ENCODE data around the gene PKIG.

PKIG gene

DNA sequence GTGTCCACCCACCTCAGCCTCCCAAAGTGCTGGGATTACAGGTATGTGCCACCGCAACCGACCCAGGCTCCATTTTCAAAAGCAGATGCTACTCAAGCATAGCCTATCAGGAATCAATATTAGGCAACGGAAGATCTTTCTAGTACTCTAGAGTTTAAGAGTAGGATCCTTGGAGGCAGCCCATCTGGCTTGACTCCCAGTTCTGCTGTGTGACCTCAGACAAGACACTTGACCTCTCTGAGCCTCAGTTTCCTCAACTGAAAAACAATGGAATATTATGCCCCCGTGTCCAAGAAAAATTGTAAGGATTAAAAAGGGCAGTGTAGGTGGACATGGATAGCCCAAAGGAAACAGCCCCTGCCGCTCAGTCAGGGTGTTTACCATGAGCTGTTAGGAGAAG, 54.7 kb downstream of the PKIG start:
- H3K4me3 ChIP-seq (ENCODE audit: low read length in 2 of 2) = no peak overlapping the region
- H3K79me1 ChIP-seq (ENCODE audit: low read depth, low read length) = no peaks in the 10 kb centered on the region
- no peak overlapping the region for H2AK5ac ChIP-seq (ENCODE audit: low read depth, low read length)
- no peak overlapping the region for H2BK5ac ChIP-seq (ENCODE audit: low read length)
- no peak overlapping the region for H2BK15ac ChIP-seq (ENCODE audit: low read length)
- H3K14ac ChIP-seq (ENCODE audit: low read length) = no peak overlapping the region
- H2BK120ac ChIP-seq (ENCODE audit: low read depth, low read length) = no peak overlapping the region
- H3K36me3 ChIP-seq (replicated peaks in 1 of 2; ENCODE audit: control insufficient read depth in 2 of 2, insufficient read depth in 2 of 2, low read length in 2 of 2) = peaks cover 12 to 41% of the 10 kb centered on the region in 2 donors
- H3K27ac ChIP-seq (replicated peaks; ENCODE audit: low read length) = no peak overlapping the region
- H4K91ac ChIP-seq (ENCODE audit: low read depth, low read length, poor library complexity) = no peak overlapping the region
- H3K9me3 ChIP-seq (replicated peaks in 1 of 2; ENCODE audit: control insufficient read depth in 2 of 2, insufficient read depth in 1 of 2, low read depth in 1 of 2, low read length in 2 of 2) = peaks cover 3 to 9% of the 10 kb centered on the region in 2 donors
- H4K8ac ChIP-seq (ENCODE audit: low read depth, low read length) = no peak overlapping the region
- H3K18ac ChIP-seq (ENCODE audit: low read length) = no peak overlapping the region
- no CpG with 5 or more reads among the region's 5 CpGs for WGBS, 2 donors (ENCODE audit: extremely low coverage in 2 of 2, insufficient read length in 2 of 2, insufficient replicate concordance in 1 of 2)
- H3K23ac ChIP-seq (ENCODE audit: low read depth, low read length, poor library complexity) = no peak overlapping the region
- DNase-seq (ENCODE audit: low spot score) = no peak
- H3K4ac ChIP-seq (ENCODE audit: low read length) = no peak overlapping the region
- peaks cover under 1 to 3% of the 10 kb centered on the region in 2 donors for H3K4me1 ChIP-seq (ENCODE audit: control insufficient read depth in 2 of 2, insufficient read depth in 1 of 2, low read depth in 1 of 2, low read length in 2 of 2)
- H3K9ac ChIP-seq (ENCODE audit: low read depth, low read length, poor library complexity) = no peak overlapping the region
- no peak overlapping the region for H2AFZ ChIP-seq (ENCODE audit: low read length)
- H2BK12ac ChIP-seq (ENCODE audit: low read length) = no peak overlapping the region
- H3K4me2 ChIP-seq (ENCODE audit: insufficient read depth, low read length, poor library complexity, severe bottlenecking) = no peak overlapping the region
- no peaks in the 10 kb centered on the region for H3K27me3 ChIP-seq (ENCODE audit: control insufficient read depth in 3 of 3, insufficient read depth in 3 of 3, low read depth in 1 of 3, low read length in 3 of 3)

DNA sequence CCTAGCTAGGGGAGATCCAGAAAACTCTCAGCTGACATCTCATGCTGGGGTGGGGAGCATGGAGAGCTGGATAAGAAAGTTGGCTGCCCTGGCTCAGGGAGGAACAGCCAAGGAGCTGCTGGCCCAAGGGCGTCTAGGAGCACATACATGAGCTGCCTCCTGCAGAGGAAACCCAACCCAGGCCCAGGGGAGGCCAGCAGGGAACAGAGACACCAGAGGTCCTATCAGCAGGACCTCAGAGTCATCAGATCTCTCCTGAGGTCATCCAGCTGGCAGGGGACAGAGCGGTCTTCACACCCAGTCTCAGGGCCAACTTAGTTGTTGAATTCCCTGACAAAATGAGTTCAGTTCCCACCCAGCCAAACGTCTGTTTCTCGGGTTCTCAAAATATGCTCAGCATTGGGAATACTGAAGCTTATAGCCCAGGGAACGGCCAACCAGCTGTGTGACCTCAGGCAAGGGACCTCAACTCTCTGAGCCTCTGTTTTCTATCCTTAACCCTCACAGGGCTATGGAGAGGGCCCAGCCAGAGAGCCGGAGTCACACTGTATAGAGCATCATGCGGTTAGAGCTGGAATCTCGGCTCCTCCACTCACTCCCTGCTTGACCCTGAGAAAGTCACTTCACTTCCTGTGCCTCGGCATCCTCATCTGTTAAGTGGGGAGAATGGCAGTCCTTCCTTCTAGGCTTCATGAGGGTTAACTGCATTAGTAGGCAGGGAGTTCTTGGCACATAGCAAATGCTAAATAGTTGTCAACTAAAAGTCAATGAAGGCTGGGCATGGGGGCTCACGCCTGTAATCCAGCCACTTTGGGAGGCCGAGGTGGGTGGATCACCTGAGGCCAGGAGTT, 55.4 kb downstream of the PKIG start:
- H3K9ac ChIP-seq (ENCODE audit: low read depth, low read length, poor library complexity) = no peak overlapping the region
- H2BK5ac ChIP-seq (ENCODE audit: low read length) = no peak overlapping the region
- no peak overlapping the region for H3K4me2 ChIP-seq (ENCODE audit: insufficient read depth, low read length, poor library complexity, severe bottlenecking)
- no CpG with 5 or more reads among the region's 11 CpGs for WGBS, 2 donors (ENCODE audit: extremely low coverage in 2 of 2, insufficient read length in 2 of 2, insufficient replicate concordance in 1 of 2)
- no peak overlapping the region for H4K8ac ChIP-seq (ENCODE audit: low read depth, low read length)
- no peak overlapping the region for H3K27ac ChIP-seq (replicated peaks; ENCODE audit: low read length)
- peaks cover 12 to 41% of the 10 kb centered on the region in 2 donors for H3K36me3 ChIP-seq (replicated peaks in 1 of 2; ENCODE audit: control insufficient read depth in 2 of 2, insufficient read depth in 2 of 2, low read length in 2 of 2)
- no peak overlapping the region for H3K23ac ChIP-seq (ENCODE audit: low read depth, low read length, poor library complexity)
- no peaks in the 10 kb centered on the region for H3K79me1 ChIP-seq (ENCODE audit: low read depth, low read length)
- H3K27me3 ChIP-seq (ENCODE audit: control insufficient read depth in 3 of 3, insufficient read depth in 3 of 3, low read depth in 1 of 3, low read length in 3 of 3) = no peaks in the 10 kb centered on the region
- H3K14ac ChIP-seq (ENCODE audit: low read length) = no peak overlapping the region
- H2AK5ac ChIP-seq (ENCODE audit: low read depth, low read length) = no peak overlapping the region
- DNase-seq (ENCODE audit: low spot score) = no peak
- H3K4ac ChIP-seq (ENCODE audit: low read length) = no peak overlapping the region
- no peak overlapping the region for H3K18ac ChIP-seq (ENCODE audit: low read length)
- no peak overlapping the region for H2BK15ac ChIP-seq (ENCODE audit: low read length)
- no peak overlapping the region for H2AFZ ChIP-seq (ENCODE audit: low read length)
- H3K4me1 ChIP-seq (ENCODE audit: control insufficient read depth in 2 of 2, insufficient read depth in 1 of 2, low read depth in 1 of 2, low read length in 2 of 2) = peaks cover 8 to 10% of the 10 kb centered on the region in 2 donors
- no peak overlapping the region for H4K91ac ChIP-seq (ENCODE audit: low read depth, low read length, poor library complexity)
- H3K4me3 ChIP-seq (ENCODE audit: low read length in 2 of 2) = no peak overlapping the region
- peaks cover 3 to 9% of the 10 kb centered on the region in 2 donors for H3K9me3 ChIP-seq (replicated peaks in 1 of 2; ENCODE audit: control insufficient read depth in 2 of 2, insufficient read depth in 1 of 2, low read depth in 1 of 2, low read length in 2 of 2)
- H2BK12ac ChIP-seq (ENCODE audit: low read length) = no peak overlapping the region
- no peak overlapping the region for H2BK120ac ChIP-seq (ENCODE audit: low read depth, low read length)

DNA sequence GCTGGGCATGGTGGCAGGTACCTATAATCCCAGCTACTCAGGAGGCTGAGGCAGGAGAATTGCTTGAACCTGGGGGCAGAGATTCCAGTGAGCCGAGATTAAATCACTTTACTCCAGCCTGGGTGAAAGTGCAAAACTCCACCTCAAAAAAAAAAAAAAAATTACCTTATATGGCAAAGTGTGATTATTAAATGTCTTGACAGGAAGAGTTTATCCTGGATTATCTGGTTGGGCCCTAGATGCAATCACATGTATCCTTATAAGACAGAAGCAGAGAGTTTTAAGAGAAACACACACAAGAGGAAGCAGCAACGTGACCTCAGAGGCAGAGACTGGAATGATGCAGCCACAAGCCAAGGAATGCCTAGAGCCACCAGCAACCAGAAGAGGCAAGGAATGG, 58.1 kb downstream of the PKIG start:
- no peak overlapping the region for H2AFZ ChIP-seq (ENCODE audit: low read length)

DNA sequence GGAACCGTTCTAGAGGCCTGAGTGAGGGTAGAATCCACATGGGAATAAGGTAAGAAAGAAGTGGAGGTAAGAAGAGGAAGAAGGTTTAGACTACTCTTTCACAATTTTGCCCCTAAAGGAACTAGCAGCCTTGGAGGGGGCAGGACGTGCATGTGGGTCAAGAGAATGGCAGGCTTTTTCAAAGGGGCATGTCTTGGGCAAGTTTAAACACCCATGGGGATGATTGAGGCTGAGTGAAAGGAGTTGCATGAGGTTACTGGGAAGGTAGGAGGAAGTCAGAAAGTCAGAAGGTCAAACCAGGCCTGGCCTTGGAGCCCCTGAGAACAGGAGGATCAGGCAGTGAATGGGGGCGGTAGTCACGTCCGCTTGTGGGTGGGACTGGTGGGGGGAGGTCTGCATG, 58.9 kb downstream of the PKIG start:
- Histone ChIP-seq H3K27ac (replicated peaks; ENCODE audit: low read length) (no peak overlapping the region), H2BK5ac (ENCODE audit: low read length) (no peak overlapping the region), H2BK12ac (ENCODE audit: low read length) (no peak overlapping the region), H3K36me3 (replicated peaks in 1 of 2; ENCODE audit: control insufficient read depth in 2 of 2, insufficient read depth in 2 of 2, low read length in 2 of 2) (peaks cover 0 to 12% of the 10 kb centered on the region in 2 donors), H3K79me1 (ENCODE audit: low read depth, low read length) (peaks cover 4% of the 10 kb centered on the region), H4K91ac (ENCODE audit: low read depth, low read length, poor library complexity) (no peak overlapping the region), H2AK5ac (ENCODE audit: low read depth, low read length) (peak overlapping the region; percentile 12), H3K4me2 (ENCODE audit: insufficient read depth, low read length, poor library complexity, severe bottlenecking) (no peak overlapping the region), H4K8ac (ENCODE audit: low read depth, low read length) (no peak overlapping the region), H3K27me3 (ENCODE audit: control insufficient read depth in 3 of 3, insufficient read depth in 3 of 3, low read depth in 1 of 3, low read length in 3 of 3) (no peaks in the 10 kb centered on the region), H2BK15ac (ENCODE audit: low read length) (no peak overlapping the region), H2AFZ (ENCODE audit: low read length) (no peak overlapping the region), H3K4me3 (ENCODE audit: low read length in 2 of 2) (no peak overlapping the region), H3K4me1 (ENCODE audit: control insufficient read depth in 2 of 2, insufficient read depth in 1 of 2, low read depth in 1 of 2, low read length in 2 of 2) (peaks cover 30 to 33% of the 10 kb centered on the region in 2 donors), H2BK120ac (ENCODE audit: low read depth, low read length) (no peak overlapping the region), H3K9ac (ENCODE audit: low read depth, low read length, poor library complexity) (no peak overlapping the region), H3K18ac (ENCODE audit: low read length) (no peak overlapping the region), H3K4ac (ENCODE audit: low read length) (no peak overlapping the region), H3K14ac (ENCODE audit: low read length) (no peak overlapping the region), H3K23ac (ENCODE audit: low read depth, low read length, poor library complexity) (no peak overlapping the region), H3K9me3 (replicated peaks in 1 of 2; ENCODE audit: control insufficient read depth in 2 of 2, insufficient read depth in 1 of 2, low read depth in 1 of 2, low read length in 2 of 2) (peaks cover 3 to 9% of the 10 kb centered on the region in 2 donors)
- no CpG with 5 or more reads among the region's 5 CpGs for WGBS, 2 donors (ENCODE audit: extremely low coverage in 2 of 2, insufficient read length in 2 of 2, insufficient replicate concordance in 1 of 2)
- no peak for DNase-seq (ENCODE audit: low spot score)

More for the DNA sequence above, 58.1 kb downstream of the PKIG start:
- Histone ChIP-seq H3K4me3 (ENCODE audit: low read length in 2 of 2) (no peak overlapping the region), H3K4me2 (ENCODE audit: insufficient read depth, low read length, poor library complexity, severe bottlenecking) (no peak overlapping the region), H3K9ac (ENCODE audit: low read depth, low read length, poor library complexity) (no peak overlapping the region), H2AK5ac (ENCODE audit: low read depth, low read length) (no peak overlapping the region), H2BK12ac (ENCODE audit: low read length) (no peak overlapping the region), H3K36me3 (replicated peaks in 1 of 2; ENCODE audit: control insufficient read depth in 2 of 2, insufficient read depth in 2 of 2, low read length in 2 of 2) (peaks cover 2 to 18% of the 10 kb centered on the region in 2 donors), H3K4ac (ENCODE audit: low read length) (no peak overlapping the region), H3K79me1 (ENCODE audit: low read depth, low read length) (peaks cover 4% of the 10 kb centered on the region), H3K18ac (ENCODE audit: low read length) (no peak overlapping the region), H3K9me3 (replicated peaks in 1 of 2; ENCODE audit: control insufficient read depth in 2 of 2, insufficient read depth in 1 of 2, low read depth in 1 of 2, low read length in 2 of 2) (peaks cover 3 to 9% of the 10 kb centered on the region in 2 donors), H2BK15ac (ENCODE audit: low read length) (no peak overlapping the region), H2BK5ac (ENCODE audit: low read length) (no peak overlapping the region), H3K27me3 (ENCODE audit: control insufficient read depth in 3 of 3, insufficient read depth in 3 of 3, low read depth in 1 of 3, low read length in 3 of 3) (no peaks in the 10 kb centered on the region), H4K91ac (ENCODE audit: low read depth, low read length, poor library complexity) (no peak overlapping the region), H3K14ac (ENCODE audit: low read length) (no peak overlapping the region), H2BK120ac (ENCODE audit: low read depth, low read length) (no peak overlapping the region), H3K4me1 (ENCODE audit: control insufficient read depth in 2 of 2, insufficient read depth in 1 of 2, low read depth in 1 of 2, low read length in 2 of 2) (peaks cover 23 to 26% of the 10 kb centered on the region in 2 donors), H3K27ac (replicated peaks; ENCODE audit: low read length) (no peak overlapping the region), H3K23ac (ENCODE audit: low read depth, low read length, poor library complexity) (no peak overlapping the region), H4K8ac (ENCODE audit: low read depth, low read length) (no peak overlapping the region)
- no peak for DNase-seq (ENCODE audit: low spot score)
- WGBS, 2 donors (ENCODE audit: extremely low coverage in 2 of 2, insufficient read length in 2 of 2, insufficient replicate concordance in 1 of 2) = no CpG with 5 or more reads among the region's 2 CpGs

Measured in neuronal stem cell (in vitro differentiated cells).